ENCODE measurements around the gene DEF6.
"Not testable (repeated sequence)": the region's sequence is repeated elsewhere in the genome, so short reads cannot be mapped to it uniquely, and the experiment has no call there.

Gene DEF6

GRCh38 chr6:35283361-35283760, 14.3 kb upstream of the DEF6 start:
- no peak for FAIRE-seq

GRCh38 chr6:35287671-35288396, 9.8 kb upstream of the DEF6 start:
- FAIRE-seq, result no peak

DNA sequence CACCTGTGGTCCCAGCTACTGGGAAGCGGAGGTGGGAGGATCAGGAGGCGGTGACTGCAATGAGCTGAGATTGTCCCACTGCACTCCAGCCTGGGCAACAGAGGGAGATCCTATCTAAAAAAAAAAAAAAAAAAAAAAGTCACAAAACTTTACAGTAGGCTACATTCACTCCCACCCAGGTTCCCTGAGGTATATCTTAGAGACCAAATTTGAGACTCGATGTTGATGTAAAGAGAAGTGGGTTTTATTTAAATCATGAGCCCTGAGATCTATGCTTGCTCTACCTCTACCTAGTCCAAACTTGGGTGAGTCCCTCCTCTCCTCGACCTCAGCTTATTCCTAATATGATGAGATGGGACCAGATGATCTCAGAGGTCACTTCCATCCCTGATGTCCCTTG, 8.8 kb upstream of the DEF6 start:
- no peak for FAIRE-seq

- no peak for FAIRE-seq
These were observed 6.1 kb upstream of the DEF6 start for GRCh38 chr6:35291491-35291890.

GRCh38 chr6:35292494-35292893, 5.1 kb upstream of the DEF6 start:
- no peak for FAIRE-seq

DNA sequence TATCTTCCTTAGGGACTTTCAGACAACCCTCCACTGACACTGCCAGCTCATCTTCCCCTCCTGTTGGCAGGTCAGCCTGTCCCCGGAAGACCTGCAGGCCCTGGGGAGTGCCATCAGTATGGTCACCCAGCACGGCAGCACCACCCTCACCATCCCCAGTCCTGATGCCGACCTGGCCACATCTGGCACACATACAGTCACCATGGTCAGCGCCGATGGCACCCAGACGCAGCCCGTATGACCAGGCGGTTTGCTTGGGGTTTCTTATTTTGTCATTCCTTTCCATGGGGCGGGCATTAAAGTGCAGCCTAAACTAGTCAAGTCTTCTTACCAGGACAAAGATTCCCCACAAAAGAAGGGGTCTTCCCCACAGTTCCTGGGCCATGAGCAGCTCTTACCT, 3.9 kb upstream of the DEF6 start:
- FAIRE-seq, result no peak

- no peak for FAIRE-seq
These were observed 3.2 kb upstream of the DEF6 start for GRCh38 chr6:35294308-35294945.

DNA sequence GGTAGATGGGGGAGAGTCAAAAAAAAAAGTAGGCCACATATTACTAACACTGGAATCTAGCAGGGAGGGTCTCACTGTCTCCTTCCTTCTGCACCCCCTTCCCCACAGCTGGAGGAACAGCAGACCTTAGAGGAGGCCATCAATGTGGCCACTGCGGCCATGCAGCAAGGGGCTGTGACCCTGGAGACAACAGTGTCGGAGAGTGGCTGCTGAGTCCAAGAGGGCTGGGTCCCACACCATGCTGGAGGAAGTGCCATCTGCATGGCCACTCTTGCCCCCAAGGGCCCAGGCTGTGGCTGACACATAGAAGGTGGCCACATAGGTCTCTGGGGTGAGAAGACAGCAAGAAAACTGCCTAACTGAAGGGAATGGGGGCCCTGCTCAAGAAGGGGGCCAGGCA, 2.6 kb upstream of the DEF6 start:
- FAIRE-seq, result no peak

GRCh38 chr6:35295521-35296315, 1.9 kb upstream of the DEF6 start:
- FAIRE-seq, result no peak

DNA sequence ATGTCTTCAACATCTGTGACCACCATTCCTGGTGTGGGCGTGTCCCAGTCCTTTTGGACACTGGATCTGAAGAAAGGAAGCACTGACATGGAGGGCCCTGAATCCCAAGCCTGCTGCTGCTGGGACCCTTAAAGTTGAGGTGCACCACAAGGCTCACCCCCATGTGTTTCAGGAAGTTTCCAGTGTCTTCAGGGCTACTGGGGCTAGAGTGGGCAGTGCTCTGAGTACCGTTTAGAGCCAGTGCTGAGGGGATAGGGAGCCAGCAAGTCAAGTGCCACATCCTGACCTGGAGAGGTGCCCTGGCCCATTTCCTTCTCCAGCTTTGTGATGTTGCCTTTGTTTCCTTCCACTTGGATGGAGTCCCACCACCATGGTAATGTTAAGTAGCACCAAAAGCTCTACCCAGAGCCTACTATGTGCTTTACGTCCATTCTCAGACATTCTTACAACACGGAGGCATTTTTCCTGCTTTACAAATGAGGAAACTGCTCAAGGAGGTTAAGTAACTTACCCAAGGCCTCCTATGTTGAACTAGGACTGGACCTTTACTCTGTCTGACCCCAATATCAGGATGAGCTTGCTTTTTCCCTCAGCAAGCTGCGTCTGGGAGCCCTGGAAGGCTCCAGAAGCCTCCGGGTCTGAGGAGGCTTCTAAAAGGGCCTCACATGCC, 552 bp upstream of the DEF6 start:
- no peak for FAIRE-seq

DNA sequence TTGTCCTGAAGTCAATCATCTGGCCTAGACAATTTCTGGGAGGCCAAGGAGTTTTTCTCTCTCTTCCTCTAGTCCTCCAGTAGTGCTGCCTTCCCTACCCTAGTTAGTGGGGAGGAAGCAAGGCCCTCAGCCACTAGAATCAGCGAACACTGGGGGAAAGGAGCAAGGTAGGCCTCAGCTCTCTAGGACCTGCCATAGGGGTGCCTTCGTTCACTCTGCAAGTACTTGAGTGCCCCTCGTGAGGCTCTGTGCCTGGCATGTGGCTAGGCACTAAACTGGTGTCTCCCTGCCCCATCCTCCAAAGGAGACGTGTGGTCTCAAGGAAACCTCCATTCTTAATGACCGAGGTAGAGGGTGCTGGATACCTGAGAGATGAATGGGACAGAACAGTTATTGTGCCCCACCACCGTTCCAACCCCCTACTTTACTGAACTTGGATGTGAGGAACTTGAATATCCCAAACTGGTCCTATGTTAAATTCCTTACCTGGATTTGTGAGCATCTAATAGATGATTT, 1.1 kb downstream of the DEF6 start:
- FAIRE-seq, result no peak

GRCh38 chr6:35299674-35300073, 2.1 kb downstream of the DEF6 start:
- FAIRE-seq, result no peak

GRCh38 chr6:35300848-35301247, 3.2 kb downstream of the DEF6 start:
- FAIRE-seq, result no peak

GRCh38 chr6:35302604-35303241, 5.1 kb downstream of the DEF6 start:
- no peak for FAIRE-seq

DNA sequence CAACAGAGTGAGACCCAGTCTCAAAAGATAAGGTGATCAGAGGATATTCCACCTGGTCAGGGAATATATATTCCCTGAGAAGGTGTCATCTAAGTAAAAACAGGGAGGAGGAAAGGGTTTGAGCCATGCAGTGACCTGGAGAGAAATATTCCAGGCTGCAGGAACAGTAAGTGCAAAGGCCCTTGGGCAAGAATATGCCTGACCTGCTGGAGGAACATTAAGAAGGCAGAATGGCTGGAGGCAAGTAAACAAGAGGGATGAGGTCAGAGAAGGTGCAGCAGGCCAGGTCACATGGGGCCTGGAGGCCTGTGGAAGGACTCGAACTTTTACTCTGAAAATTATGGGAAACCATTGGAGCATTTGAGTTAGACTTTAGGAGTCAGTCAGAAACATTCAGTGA, 6.7 kb downstream of the DEF6 start:
- no peak for FAIRE-seq

- FAIRE-seq, result no peak
These were observed 7.5 kb downstream of the DEF6 start for GRCh38 chr6:35305117-35305516.

DNA sequence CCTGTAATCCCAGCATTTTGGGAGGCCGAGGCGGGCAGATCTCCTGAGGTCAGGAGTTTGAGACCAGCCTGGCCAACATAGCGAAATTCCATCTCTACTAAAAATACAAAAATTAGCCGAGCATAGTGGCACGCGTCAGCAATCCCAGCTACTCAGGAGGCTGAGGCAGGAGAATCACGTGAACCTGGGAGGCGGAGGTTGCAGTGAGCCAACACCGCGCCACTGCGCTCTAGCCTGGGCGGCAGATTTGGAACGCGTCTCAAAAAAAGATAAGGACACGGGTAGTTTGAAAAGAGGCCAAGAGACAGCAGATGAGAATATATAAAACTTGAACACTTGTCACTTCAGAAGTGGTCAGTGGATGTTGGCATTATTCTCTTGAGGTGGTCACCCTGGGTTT, 9.5 kb downstream of the DEF6 start:
- not testable (repeated sequence) for FAIRE-seq

GRCh38 chr6:35308543-35308942, 10.9 kb downstream of the DEF6 start:
- FAIRE-seq, result not testable (repeated sequence)

GRCh38 chr6:35309611-35310264, 12.1 kb downstream of the DEF6 start:
- no peak for FAIRE-seq

DNA sequence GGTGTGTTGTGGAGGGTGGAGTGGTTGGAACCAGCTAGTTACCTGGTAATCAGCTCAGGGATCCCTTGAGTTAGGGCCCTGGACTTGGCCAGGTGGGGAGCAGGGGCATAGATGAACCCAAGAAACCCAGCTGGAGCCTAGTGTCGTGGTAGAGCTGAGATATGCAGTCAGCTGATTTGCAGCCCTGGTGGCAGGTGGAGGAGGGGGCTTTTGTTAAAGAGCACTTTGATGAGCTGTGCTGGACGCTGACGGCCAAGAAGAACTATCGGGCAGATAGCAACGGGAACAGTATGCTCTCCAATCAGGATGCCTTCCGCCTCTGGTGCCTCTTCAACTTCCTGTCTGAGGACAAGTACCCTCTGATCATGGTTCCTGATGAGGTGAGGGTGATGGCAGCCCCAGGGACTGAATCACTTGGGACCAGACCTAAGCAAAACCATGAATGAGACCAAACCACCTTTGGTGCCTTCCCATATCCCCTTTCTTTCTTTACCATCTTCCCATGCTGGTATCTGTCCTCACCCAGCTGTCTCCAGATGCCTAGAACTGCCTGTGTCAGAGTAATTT, 12.7 kb downstream of the DEF6 start:
- FAIRE-seq, result no peak

GRCh38 chr6:35311390-35312075, 13.9 kb downstream of the DEF6 start:
- FAIRE-seq, result no peak
